Uterus (tissue), 2 donors: Measurements from ENCODE around the gene CCDC171.

Source experiments
- POLR2A ChIP-seq, 2 donors: fragments of 450-650 bp; IDR thresholded peaks; one replicate each; pipeline ENCODE4 v1.6.1; 2016; ENCODE audit warnings: antibody characterized with exemption in 2 of 2, mild to moderate bottlenecking in 1 of 2, moderate library complexity in 1 of 2
- TF ChIP-seq, protein P1 (sequence below), 4 experiments: fragments of 200-600 bp in 2 of 4; fragments of 450-650 bp in 2 of 4; sonication (generic) in 2 of 4; IDR thresholded peaks; one replicate each; pipeline ENCODE4 v1.5.1; 2016 to 2019; ENCODE audit warnings: antibody characterized with exemption in 4 of 4, mild to moderate bottlenecking in 2 of 4, moderate library complexity in 1 of 4

DNA sequence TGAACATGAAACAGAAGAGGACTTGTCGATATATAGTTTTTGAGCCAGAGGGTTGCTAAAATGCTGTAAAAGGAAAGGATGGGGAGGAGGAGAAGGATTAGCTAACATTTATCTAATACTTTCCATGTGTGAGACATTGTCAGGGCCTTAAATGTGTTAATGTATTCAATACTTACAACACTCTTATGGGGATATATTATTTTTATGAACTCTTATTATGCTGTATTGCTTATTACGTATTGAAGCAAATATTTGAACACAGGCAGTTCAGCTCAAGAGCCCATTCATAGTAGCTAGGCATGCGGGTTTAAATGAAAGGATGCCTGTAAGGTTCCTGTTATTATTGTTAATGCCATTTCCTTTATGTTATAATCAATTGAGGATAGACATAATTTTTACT is 391.5 kb downstream of the CCDC171 start:
- TF ChIP-seq, protein P1, sequence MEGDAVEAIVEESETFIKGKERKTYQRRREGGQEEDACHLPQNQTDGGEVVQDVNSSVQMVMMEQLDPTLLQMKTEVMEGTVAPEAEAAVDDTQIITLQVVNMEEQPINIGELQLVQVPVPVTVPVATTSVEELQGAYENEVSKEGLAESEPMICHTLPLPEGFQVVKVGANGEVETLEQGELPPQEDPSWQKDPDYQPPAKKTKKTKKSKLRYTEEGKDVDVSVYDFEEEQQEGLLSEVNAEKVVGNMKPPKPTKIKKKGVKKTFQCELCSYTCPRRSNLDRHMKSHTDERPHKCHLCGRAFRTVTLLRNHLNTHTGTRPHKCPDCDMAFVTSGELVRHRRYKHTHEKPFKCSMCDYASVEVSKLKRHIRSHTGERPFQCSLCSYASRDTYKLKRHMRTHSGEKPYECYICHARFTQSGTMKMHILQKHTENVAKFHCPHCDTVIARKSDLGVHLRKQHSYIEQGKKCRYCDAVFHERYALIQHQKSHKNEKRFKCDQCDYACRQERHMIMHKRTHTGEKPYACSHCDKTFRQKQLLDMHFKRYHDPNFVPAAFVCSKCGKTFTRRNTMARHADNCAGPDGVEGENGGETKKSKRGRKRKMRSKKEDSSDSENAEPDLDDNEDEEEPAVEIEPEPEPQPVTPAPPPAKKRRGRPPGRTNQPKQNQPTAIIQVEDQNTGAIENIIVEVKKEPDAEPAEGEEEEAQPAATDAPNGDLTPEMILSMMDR (IDR thresholded peaks at IDR 0.05): no peak
- no peak for TF ChIP-seq POLR2A (IDR thresholded peaks at IDR 0.05)
